IgD-negative memory B cell (primary cell): ENCODE results near the gene GATAD2B. TPM values are rescaled to one million over a fixed set of nuclear protein-coding genes. Genes with fewer than 3 reads are reported as not detected.
A peak's percentile ranks its signal among the peaks of the same experiment; 100 is the strongest.
"Not testable (repeated sequence)": the region's sequence is repeated elsewhere in the genome, so short reads cannot be mapped to it uniquely, and the experiment has no call there.

Source experiments
- H3K27ac Mint-ChIP-seq, 3 donors: one replicate each; pipeline ENCODE4 v1.8.0; 2020 to 2022; ENCODE audit warnings: mild to moderate bottlenecking in 3 of 3, mixed read lengths in 3 of 3, moderate library complexity in 1 of 3
- H3K27me3 Mint-ChIP-seq: one replicate; pipeline ENCODE4 v1.8.0; 2021; ENCODE audit warnings: mixed read lengths
- H3K36me3 Mint-ChIP-seq: one replicate; pipeline ENCODE4 v1.8.0; 2020; ENCODE audit warnings: mild to moderate bottlenecking, mixed read lengths
- H3K4me1 Mint-ChIP-seq, 3 donors: one replicate each; pipeline ENCODE4 v1.8.0; 2020 to 2022; ENCODE audit warnings: mixed read lengths in 3 of 3, mild to moderate bottlenecking in 1 of 3
- H3K4me3 Mint-ChIP-seq, 4 donors: one replicate each; pipeline ENCODE4 v1.8.0; 2020 to 2022; ENCODE audit warnings: mild to moderate bottlenecking in 4 of 4, mixed read lengths in 4 of 4, moderate library complexity in 3 of 4
- H3K9me3 Mint-ChIP-seq, 3 donors: one replicate each; pipeline ENCODE4 v1.8.0; 2020 to 2021; ENCODE audit warnings: mixed read lengths in 3 of 3, mild to moderate bottlenecking in 1 of 3
- polyA plus RNA-seq: library from polyadenylated mRNA; unstranded; fragments of 300-500 nt; fragmentation: Illumina TruSeq; gene quantifications from one replicate; pipeline ENCODE4 v1.2.3, GENCODE V29; 2021

GATAD2B gene
- polyA plus RNA-seq, 1 donor from 2014 or later = 4.6 TPM

- peak overlapping the region; percentile 40 to 71 (median 52) for H3K4me3 Mint-ChIP-seq
- H3K4me1 Mint-ChIP-seq = peaks cover 32 to 36% (median 34%) of the 10 kb centered on the region in 3 donors
- H3K9me3 Mint-ChIP-seq = no peaks in the 10 kb centered on the region
- no peaks in the 10 kb centered on the region for H3K27me3 Mint-ChIP-seq
- H3K36me3 Mint-ChIP-seq = no peaks in the 10 kb centered on the region
- H3K27ac Mint-ChIP-seq = peak overlapping the region; percentile 10 to 90 (median 76)
Observed at GRCh38 chr1:153789478-153790034, 133.2 kb downstream of the GATAD2B start.

- Mint-ChIP-seq H3K4me1 (peaks cover 30 to 36% (median 36%) of the 10 kb centered on the region in 3 donors), H3K4me3 (no peak overlapping the region), H3K36me3 (peaks cover 1% of the 10 kb centered on the region), H3K27ac (peak overlapping the region in 1 of 3 donors; percentile 5), H3K9me3 (no peaks in the 10 kb centered on the region), H3K27me3 (no peaks in the 10 kb centered on the region)
Observed at GRCh38 chr1:153786038-153786790, 136.6 kb downstream of the GATAD2B start.

- peaks cover 12 to 18% (median 17%) of the 10 kb centered on the region in 3 donors for H3K4me1 Mint-ChIP-seq
- H3K27ac Mint-ChIP-seq = peak overlapping the region; percentile 76 to 98 (median 91)
- H3K36me3 Mint-ChIP-seq = peaks cover 1% of the 10 kb centered on the region
- peak overlapping the region; percentile 90 to 99 (median 92) for H3K4me3 Mint-ChIP-seq
- H3K27me3 Mint-ChIP-seq = no peaks in the 10 kb centered on the region
- no peaks in the 10 kb centered on the region for H3K9me3 Mint-ChIP-seq
Observed at GRCh38 chr1:153783233-153784190, 139.3 kb downstream of the GATAD2B start.

- peaks cover 10 to 17% (median 14%) of the 10 kb centered on the region in 3 donors for H3K4me1 Mint-ChIP-seq
- not testable (repeated sequence) for H3K27me3 Mint-ChIP-seq, H3K36me3 Mint-ChIP-seq, H3K9me3 Mint-ChIP-seq
- peak overlapping the region in 2 of 3 donors; percentile 91 to 98 for H3K27ac Mint-ChIP-seq
- peak overlapping the region; percentile 90 to 99 (median 92) for H3K4me3 Mint-ChIP-seq
Observed at GRCh38 chr1:153782648-153783047, 140.1 kb downstream of the GATAD2B start.

GRCh38 chr1:153780551-153780950, 142.2 kb downstream of the GATAD2B start:
- H3K36me3 Mint-ChIP-seq = peaks cover 3% of the 10 kb centered on the region
- H3K27ac Mint-ChIP-seq = peak overlapping the region in 1 of 3 donors; percentile 76
- peaks cover 15 to 20% (median 18%) of the 10 kb centered on the region in 3 donors for H3K4me1 Mint-ChIP-seq
- peak overlapping the region in 2 of 4 donors; percentile 5 to 65 for H3K4me3 Mint-ChIP-seq
- H3K27me3 Mint-ChIP-seq = no peaks in the 10 kb centered on the region
- H3K9me3 Mint-ChIP-seq = no peaks in the 10 kb centered on the region

GRCh38 chr1:153779781-153780541, 142.8 kb downstream of the GATAD2B start:
- Mint-ChIP-seq H3K9me3 (no peaks in the 10 kb centered on the region), H3K27ac (peak overlapping the region in 2 of 3 donors; percentile 34 to 76), H3K4me1 (peaks cover 9 to 15% (median 13%) of the 10 kb centered on the region in 3 donors), H3K36me3 (peaks cover 3% of the 10 kb centered on the region), H3K4me3 (peak overlapping the region in 1 of 4 donors; percentile 48), H3K27me3 (no peaks in the 10 kb centered on the region)

GRCh38 chr1:153778824-153779519, 143.8 kb downstream of the GATAD2B start:
- peak overlapping the region in 1 of 3 donors; percentile 90 for H3K27ac Mint-ChIP-seq
- peak overlapping the region in 2 of 4 donors; percentile 62 to 67 for H3K4me3 Mint-ChIP-seq
- H3K4me1 Mint-ChIP-seq = peaks cover 9 to 20% (median 15%) of the 10 kb centered on the region in 3 donors
- H3K27me3 Mint-ChIP-seq = no peaks in the 10 kb centered on the region
- peaks cover 3% of the 10 kb centered on the region for H3K36me3 Mint-ChIP-seq
- no peaks in the 10 kb centered on the region for H3K9me3 Mint-ChIP-seq

- Mint-ChIP-seq H3K4me1 (peaks cover 3 to 19% (median 11%) of the 10 kb centered on the region in 3 donors), H3K4me3 (peak overlapping the region in 2 of 4 donors; percentile 28 to 62), H3K9me3 (no peaks in the 10 kb centered on the region), H3K36me3 (peaks cover 3% of the 10 kb centered on the region), H3K27ac (peak overlapping the region in 1 of 3 donors; percentile 90), H3K27me3 (no peaks in the 10 kb centered on the region)
Observed at GRCh38 chr1:153778051-153778823, 144.5 kb downstream of the GATAD2B start.

DNA sequence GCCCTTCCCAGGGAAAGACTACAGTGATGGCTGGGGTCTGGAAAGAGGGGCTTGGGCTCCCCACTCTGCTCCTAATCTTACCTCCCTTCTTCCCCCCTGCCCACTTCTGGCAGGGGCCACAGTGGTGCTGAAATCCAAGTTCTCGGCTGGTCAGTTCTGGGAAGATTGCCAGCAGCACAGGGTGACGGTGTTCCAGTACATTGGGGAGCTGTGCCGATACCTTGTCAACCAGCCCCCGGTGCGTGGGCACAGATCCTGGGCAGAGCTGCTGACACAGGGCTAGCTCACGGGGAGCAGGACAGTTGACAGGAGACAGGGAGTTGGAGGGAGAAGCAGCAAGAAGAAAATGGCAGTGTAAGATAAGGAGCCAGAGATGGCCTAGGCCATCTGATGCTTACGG, 145.1 kb downstream of the GATAD2B start:
- H3K9me3 Mint-ChIP-seq = no peaks in the 10 kb centered on the region
- no peak overlapping the region for H3K27ac Mint-ChIP-seq
- no peaks in the 10 kb centered on the region for H3K27me3 Mint-ChIP-seq
- H3K4me1 Mint-ChIP-seq = peaks cover 0 to 16% (median 10%) of the 10 kb centered on the region in 3 donors
- H3K36me3 Mint-ChIP-seq = peaks cover 2% of the 10 kb centered on the region
- H3K4me3 Mint-ChIP-seq = peak overlapping the region in 1 of 4 donors; percentile 30

DNA sequence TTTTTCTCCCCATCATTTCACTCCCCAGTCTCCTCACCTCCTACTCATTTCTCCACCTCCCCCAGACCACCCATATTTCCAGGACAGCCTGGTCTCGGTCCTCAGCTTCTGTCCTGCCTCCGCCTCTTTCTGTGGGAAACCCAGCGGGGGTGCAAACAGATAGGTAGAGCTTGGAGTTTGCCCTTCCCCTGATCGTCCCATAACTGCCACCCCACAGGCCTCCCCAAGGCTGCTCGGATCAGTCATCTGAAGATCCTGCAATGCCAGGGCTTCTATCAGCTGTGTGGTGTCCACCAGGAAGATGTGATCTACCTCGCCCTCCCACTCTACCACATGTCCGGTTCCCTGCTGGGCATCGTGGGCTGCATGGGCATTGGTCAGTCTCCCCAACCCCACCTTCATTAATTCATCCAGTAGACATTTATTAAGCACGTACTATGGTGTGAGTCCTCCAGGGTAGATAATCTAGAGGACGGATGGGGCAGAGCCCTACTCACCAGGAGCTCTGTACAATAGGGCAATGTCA, 145.9 kb downstream of the GATAD2B start:
- Mint-ChIP-seq H3K9me3 (no peaks in the 10 kb centered on the region), H3K27me3 (no peaks in the 10 kb centered on the region), H3K4me1 (peaks cover 0 to 16% (median 10%) of the 10 kb centered on the region in 3 donors), H3K4me3 (peak overlapping the region; percentile 44 to 87 (median 76)), H3K36me3 (peaks cover 2% of the 10 kb centered on the region), H3K27ac (peak overlapping the region in 1 of 3 donors; percentile 4)

GRCh38 chr1:153776352-153776751, 146.4 kb downstream of the GATAD2B start:
- H3K27me3 Mint-ChIP-seq = no peaks in the 10 kb centered on the region
- peaks cover 2% of the 10 kb centered on the region for H3K36me3 Mint-ChIP-seq
- H3K4me1 Mint-ChIP-seq = peaks cover 0 to 16% (median 10%) of the 10 kb centered on the region in 3 donors
- peak overlapping the region; percentile 74 to 94 (median 89) for H3K4me3 Mint-ChIP-seq
- H3K9me3 Mint-ChIP-seq = no peaks in the 10 kb centered on the region
- peak overlapping the region in 2 of 3 donors; percentile 4 to 10 for H3K27ac Mint-ChIP-seq

GRCh38 chr1:153775458-153776327, 147.1 kb downstream of the GATAD2B start:
- Mint-ChIP-seq H3K9me3 (no peaks in the 10 kb centered on the region), H3K4me3 (peak overlapping the region; percentile 74 to 94 (median 89))

More at GRCh38 chr1:153775458-153776327, 147.1 kb downstream of the GATAD2B start:
- no peaks in the 10 kb centered on the region for H3K27me3 Mint-ChIP-seq
- H3K36me3 Mint-ChIP-seq = peaks cover 2% of the 10 kb centered on the region
- H3K4me1 Mint-ChIP-seq = peaks cover 0 to 18% (median 11%) of the 10 kb centered on the region in 3 donors
- peak overlapping the region in 1 of 3 donors; percentile 53 for H3K27ac Mint-ChIP-seq
